Cortex of kidney (tissue), 1 donor: Measurements from ENCODE around the gene PNRC1.
"Not testable (repeated sequence)": the region's sequence is repeated elsewhere in the genome, so short reads cannot be mapped to it uniquely, and the experiment has no call there.

Experiments
- DNase-seq: peaks from one replicate; lab custom pipeline; 2025; lab: John Stamatoyannopoulos, UW

PNRC1 gene

DNA sequence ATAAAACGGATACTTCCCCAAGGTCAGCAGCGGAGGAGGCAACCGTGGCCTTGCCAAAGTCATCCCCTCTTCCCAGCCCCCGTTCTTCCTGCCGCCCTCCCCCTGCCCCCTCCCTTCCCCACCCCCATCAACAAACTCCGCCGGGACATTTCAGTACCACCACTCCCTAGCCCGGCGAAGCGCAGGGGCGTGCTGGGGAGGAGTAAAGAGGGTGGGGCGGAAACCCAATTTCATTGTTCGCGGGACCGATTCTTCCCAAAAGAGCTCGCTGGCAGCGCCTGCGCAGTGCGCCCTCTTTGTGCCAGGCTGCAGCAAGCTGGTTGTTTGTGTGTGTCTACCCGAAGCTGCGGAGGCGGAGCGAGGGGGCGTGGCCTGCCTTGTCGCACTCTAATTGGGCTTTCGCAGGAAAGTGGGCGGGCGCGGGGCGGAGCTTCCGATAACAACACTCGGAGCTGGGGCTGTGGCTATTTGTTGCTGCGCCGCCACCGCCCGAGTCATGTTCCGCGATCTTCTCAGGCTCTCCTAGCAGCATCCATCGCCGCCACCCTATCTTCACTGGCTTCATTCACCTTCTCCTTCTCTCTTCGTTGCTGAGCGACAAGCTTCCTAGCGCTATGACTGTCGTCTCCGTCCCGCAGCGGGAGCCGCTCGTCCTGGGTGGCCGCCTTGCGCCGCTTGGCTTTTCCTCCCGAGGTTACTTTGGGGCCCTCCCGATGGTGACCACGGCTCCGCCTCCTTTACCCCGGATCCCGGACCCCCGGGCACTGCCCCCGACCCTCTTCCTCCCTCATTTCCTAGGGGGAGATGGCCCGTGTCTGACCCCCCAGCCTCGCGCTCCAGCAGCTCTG is at the start of gene PNRC1:
PNRC1 (plus strand) TSS at position 471 of the 848 bp plus-strand sequence; CDS start at position 615, 144 bp downstream.
- DNase-seq = peak; percentile 80

DNA sequence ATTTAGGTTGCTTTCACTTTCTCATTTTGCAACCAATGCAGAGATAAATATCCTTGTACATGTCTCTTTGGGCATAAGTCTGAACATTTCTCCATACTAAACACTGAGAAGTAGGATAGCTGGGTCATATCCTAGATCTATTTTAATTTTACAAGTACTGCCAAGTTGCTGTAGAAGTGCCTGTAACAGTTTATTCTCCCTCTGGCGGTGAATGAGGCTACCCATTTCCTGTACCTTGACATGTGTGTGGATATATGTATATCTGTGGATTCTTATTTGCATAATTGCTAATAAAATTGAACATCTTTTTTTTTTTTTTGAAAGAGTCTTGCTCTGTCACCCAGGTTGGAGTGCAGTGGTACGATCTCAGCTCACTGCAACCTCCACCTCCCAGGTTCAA is 48.0 kb upstream of the PNRC1 start:
- DNase-seq = no peak

GRCh38 chr6:89033461-89033860 is 47.1 kb upstream of the PNRC1 start:
- no peak for DNase-seq

GRCh38 chr6:89034116-89034515 is 46.4 kb upstream of the PNRC1 start:
- DNase-seq = not testable (repeated sequence)

DNA sequence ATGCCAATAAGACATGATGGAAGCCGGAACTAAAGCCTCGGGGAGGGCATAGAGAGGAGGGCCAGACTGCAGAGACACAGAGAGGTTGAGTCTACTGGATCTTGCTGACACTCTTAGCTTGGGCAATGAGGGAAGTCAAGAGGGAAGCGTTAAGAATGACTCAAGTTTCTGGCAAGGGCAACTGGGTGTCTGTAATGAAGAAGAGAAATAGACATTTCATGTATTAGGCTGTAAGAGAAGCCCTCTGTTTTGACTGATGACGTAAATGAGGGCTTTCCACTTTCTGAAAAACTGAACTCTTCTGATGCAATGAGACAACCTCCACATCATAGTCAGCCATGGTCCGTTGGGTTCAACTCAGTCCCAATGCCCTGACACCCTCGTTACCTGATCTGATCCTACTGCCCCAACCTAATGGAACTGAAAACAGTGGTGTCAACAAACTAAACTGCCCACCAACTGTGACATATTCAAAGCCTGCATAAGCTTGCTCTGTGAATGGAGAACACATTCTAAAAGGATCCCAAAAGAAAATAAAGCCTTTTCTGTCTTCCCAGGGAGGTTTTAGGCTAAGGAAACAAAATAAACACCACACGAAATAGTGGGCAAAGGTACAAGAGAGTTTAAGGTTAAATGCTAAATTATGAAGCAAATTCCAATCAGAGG is 45.8 kb upstream of the PNRC1 start:
- DNase-seq = no peak

DNA sequence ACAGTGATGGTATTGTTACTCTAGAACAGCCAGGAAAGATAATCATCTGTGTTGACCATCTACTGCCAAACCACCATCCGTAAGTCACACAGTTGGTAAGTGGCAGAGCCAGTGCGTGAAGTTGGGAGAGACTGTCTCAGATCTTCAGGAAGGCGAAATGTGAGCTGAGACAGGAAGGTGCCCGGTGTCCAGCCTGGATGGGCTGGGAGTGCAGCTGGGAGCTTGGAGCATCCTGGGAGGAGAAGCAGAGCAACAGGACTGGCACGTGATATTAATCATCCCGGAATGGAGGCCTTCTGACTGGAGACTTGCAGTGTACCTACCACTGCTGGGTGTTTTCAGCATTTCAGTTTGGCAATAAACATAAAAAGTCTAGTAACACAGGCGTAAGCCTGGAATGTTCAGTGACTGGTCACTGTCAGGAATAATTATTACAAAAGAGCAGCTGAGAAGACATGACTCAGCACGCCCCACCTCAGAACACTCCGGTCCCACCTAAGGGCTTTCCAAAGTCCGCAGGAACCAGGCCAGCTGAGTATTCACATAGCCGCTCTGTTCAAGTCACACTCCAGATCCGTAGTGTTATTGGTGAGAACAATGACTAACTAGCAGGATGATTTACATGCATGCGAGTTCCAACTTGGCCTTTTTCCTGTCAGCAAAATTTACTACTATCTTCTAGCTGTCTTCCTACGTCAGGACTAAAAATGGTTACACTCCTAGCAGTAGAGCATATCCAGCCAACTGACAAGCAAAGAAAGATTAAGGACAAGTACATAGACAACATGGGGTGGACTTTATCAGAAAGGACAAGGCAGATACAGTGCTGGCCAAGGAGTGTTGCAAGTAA is 45.1 kb upstream of the PNRC1 start:
- DNase-seq = no peak

DNA sequence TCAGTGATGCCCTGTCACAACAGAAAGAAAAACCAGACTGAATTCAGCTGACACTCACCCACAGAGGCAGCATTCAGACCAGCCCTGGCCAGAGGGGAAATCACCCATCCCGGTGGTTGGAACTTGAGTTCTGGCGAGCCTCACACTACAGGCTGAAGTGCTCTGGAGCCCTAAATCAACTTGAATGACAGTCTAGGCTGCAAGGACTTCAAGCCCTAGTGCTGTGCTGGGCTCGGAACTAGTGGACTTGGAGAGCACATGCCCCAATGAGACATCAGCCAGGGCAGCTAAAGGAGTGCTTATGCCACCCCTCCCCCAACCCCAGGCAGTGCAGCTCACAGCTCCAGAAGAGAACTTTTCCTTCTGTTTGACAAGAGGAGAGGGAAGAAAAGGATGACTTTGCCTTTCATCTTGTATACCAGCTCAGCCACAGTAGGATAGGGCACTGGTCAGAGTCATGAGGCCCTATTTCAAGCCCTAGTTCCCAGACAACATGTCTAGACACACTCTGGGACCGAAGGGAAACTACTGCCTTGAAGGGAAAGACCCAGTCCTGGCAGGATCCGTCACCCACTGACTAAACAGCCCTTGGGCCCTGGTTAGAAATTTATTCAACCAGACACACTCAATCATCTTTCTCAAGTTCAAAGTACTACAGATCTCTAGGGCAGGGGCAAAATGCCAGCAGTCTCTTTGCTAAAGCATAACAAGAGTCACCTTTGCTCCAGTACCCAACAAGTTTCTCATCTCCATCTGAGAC is 43.2 kb upstream of the PNRC1 start:
- no peak for DNase-seq

DNA sequence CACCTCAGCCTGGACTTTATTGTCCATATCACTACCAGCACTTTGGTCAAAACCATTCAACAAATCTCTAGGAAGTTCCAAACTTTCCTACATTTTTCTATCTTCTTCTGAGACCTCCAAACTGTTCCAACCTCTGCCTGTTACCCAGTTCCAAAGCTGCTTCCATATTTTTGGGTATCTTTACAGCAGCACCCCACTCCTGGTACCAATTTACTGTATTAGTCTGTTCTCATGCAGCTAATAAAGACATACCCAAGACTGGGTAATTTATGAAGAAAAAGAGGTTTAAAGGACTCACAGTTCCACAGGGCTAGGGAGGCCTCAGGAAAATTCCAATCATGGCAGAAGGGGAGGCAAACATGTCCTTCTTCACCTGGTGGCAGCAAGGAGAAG is 42.7 kb upstream of the PNRC1 start:
- not testable (repeated sequence) for DNase-seq

DNA sequence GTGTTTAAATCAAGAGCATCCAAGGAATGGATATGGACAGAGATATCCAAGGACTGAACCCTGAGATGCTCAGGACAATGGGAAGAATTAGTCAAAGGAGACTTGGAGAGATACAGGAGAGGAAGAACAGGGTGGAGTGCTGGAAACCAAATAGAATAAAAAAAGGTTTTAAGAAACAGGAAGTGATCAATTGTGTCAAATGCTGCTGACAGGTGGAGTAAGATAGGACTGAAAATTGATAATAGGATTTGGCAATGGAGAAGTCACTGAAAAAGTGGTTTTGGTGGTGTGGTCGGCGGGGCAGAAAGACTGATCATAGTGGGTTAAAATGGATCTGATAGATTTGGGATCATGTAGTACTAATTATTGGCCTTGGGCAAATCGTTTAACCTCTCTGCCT is 37.9 kb upstream of the PNRC1 start:
- no peak for DNase-seq

DNA sequence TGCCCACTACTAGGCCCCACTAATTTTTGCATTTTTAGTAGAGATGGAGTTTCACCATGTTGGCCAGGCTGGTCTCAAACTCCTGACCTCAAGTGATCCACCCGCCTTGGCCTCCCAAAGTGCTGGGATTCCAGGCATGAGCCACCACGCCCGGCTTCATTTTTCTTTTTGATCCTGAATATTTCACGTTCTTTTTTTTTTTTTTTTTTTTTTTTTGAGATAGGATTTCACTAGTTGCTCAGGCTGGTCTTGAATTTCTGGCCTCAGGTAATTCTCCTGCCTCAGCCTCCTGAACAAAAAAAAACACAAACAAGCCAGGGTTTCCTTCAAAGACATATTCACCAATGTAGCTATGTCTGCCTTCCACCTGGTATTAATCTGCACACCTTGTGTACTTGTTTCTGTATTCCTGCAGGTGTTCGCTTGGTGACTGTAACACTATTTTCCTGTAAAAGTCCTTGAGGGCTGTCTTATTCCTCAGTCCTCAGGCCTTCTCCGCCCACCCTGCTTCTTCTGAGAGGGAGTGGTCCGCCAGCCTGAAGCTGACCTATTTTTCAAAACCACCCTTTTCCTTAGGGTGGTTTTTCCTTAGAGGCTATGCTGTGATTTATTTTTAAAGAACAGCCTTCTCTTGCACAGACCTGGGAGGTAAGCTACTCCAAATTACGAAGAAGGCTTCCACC is 36.1 kb upstream of the PNRC1 start:
- no peak for DNase-seq

- no peak for DNase-seq
Observed at GRCh38 chr6:89045011-89045387, 35.6 kb upstream of the PNRC1 start.

GRCh38 chr6:89045576-89045975 is 35.0 kb upstream of the PNRC1 start:
- no peak for DNase-seq

- DNase-seq = no peak
Observed at GRCh38 chr6:89047473-89047872, 33.1 kb upstream of the PNRC1 start.

GRCh38 chr6:89048288-89048923 is 32.1 kb upstream of the PNRC1 start:
- DNase-seq = no peak

DNA sequence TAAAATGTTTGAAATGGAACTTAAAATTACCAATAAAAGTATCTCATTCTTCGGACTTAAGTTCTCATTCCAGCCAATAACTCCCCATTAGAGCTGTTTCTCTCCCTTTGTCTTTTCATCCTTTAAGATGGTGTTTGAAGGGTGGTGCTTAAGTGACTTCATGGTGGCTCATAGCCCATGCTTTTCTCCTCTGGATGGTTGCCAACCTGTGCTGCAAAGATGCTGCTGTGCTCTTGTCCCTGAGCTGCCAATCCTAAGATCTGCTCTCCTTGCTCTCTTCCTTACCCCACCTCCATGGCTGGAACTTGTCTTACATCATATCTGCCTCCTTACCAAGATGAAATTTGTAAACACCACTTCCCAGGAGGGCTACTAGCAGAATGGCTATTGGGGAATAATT is 31.6 kb upstream of the PNRC1 start:
- no peak for DNase-seq

- no peak for DNase-seq
Observed at GRCh38 chr6:89050155-89050554, 30.4 kb upstream of the PNRC1 start.

DNA sequence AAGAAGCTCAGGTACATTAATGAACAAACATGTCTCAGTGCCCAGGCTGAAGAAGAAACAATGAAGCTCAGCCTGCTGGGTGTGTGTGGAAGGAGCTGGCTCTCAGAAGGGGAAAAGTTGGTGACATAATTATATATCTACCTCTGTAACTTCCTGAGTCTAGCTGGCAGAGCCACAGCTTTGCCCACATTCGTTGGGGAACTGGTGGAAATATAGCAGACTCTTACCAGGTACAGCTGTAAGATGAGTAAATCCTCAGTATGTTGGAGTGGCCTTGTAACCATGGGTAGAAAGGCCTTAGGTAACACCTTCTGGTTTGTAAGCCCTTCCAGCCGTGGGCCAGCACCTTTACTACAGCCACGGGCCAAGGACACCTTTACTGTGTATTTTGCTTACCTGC is 29.9 kb upstream of the PNRC1 start:
- no peak for DNase-seq

GRCh38 chr6:89051676-89052075 is 28.9 kb upstream of the PNRC1 start:
- DNase-seq = no peak

GRCh38 chr6:89054208-89054607 is 26.3 kb upstream of the PNRC1 start:
- DNase-seq = no peak

GRCh38 chr6:89057759-89058158 is 22.8 kb upstream of the PNRC1 start:
- DNase-seq = no peak

GRCh38 chr6:89058627-89059026 is 21.9 kb upstream of the PNRC1 start:
- DNase-seq = no peak
